ENCODE results near the gene P4HTM. TPM values are rescaled to one million over a fixed set of nuclear protein-coding genes. Genes with fewer than 3 reads are reported as not detected.
A peak's percentile ranks its signal among the peaks of the same experiment; 100 is the strongest.

P4HTM gene
- polyA plus RNA-seq, 1 donor, result 46.5 TPM

GRCh38 chr3:49017229-49017970 is 27.4 kb downstream of the P4HTM start:
- Histone ChIP-seq H3K4me1 (ENCODE audit: control insufficient read depth, insufficient read depth, low read length) (peaks cover 19% of the 10 kb centered on the region), H3K27ac (ENCODE audit: low read length) (peak overlapping the region; percentile 80), H3K27me3 (ENCODE audit: control insufficient read depth, insufficient read depth, low read length) (no peaks in the 10 kb centered on the region), H3K4me3 (ENCODE audit: low read length) (peak overlapping the region; percentile 78), H3K9me3 (ENCODE audit: control insufficient read depth, low read depth, low read length) (peaks cover 3% of the 10 kb centered on the region), H3K36me3 (ENCODE audit: control insufficient read depth, insufficient read depth, low read length) (peaks cover 42% of the 10 kb centered on the region)
- no CpG with 5 or more reads among the region's 23 CpGs for WGBS (ENCODE audit: insufficient coverage, low lambda C conversion rate)
- peak in 1 of 2 donors; percentile 29 for DNase-seq

DNA sequence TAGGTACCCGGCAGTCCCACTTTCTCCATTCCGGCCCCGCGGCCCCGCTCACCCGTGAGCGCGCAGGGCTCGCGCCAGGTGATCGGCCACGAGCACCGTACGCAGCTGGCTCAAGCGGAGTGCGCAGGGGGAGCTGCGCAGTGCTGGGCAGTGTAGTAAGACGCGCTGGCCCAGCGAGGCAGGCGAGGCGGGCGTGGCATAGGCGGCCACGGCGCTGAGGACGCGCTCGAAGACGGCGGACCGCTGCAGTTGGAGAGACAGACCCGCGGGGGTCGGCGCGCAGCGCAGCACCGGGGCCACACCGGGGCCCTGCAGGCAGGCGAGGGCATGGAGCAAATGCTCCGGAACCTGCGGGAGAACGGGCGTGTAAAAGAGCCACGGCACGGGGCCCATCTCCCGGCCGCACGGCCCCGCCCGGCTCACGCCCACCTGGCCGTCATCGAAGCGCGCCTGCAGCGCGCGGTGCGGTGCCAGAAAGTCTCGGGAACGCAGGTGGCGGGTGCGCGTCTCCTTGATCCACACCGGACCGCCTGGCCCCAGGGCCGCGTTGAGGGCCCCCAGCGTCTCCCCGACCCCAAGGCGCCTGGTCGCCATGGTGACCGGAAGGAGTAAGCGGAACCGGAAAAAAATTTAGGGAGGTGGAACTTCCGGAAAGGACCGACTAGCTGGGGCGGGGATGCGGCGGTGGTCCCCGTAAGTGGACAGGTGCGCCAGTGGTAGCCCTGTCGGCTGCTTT is 28.1 kb downstream of the P4HTM start, which contains the start of gene DALRD3:
TSS of gene DALRD3 (minus strand) at position 610 of the 736 bp plus-strand sequence. CDS start at position 594, 16 bp downstream.
- Histone ChIP-seq H3K36me3 (ENCODE audit: control insufficient read depth, insufficient read depth, low read length) (peaks cover 35% of the 10 kb centered on the region), H3K9me3 (ENCODE audit: control insufficient read depth, low read depth, low read length) (peaks cover 3% of the 10 kb centered on the region), H3K4me1 (ENCODE audit: control insufficient read depth, insufficient read depth, low read length) (peaks cover 25% of the 10 kb centered on the region), H3K4me3 (ENCODE audit: low read length) (peak within 1 kb of the TSS; percentile 78), H3K27ac (ENCODE audit: low read length) (peak within 1 kb of the TSS; percentile 80), H3K27me3 (ENCODE audit: control insufficient read depth, insufficient read depth, low read length) (no peaks in the 10 kb centered on the region)
- DNase-seq, result peak; percentile 56 to 83
- no CpG with 5 or more reads among the region's 85 CpGs for WGBS (ENCODE audit: insufficient coverage, low lambda C conversion rate)

DNA sequence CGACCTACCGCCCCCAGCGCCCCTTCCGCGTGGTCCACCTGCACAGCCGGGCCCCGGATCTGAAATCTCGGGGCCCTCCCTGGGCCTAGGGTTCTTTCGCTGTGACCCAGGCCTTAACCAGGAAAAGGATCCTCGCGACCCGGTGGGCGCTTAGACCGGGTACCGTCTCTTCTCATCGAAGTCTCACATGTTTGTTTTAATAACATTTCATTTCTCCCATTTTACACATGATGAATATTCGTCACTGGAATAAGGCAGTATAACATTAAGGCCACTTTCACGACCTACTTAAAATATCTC is 28.6 kb downstream of the P4HTM start:
- peak overlapping the region; percentile 78 for H3K4me3 ChIP-seq (ENCODE audit: low read length)
- no peak for DNase-seq
- no CpG with 5 or more reads among the region's 18 CpGs for WGBS (ENCODE audit: insufficient coverage, low lambda C conversion rate)
- H3K27me3 ChIP-seq (ENCODE audit: control insufficient read depth, insufficient read depth, low read length), result no peaks in the 10 kb centered on the region
- peaks cover 3% of the 10 kb centered on the region for H3K9me3 ChIP-seq (ENCODE audit: control insufficient read depth, low read depth, low read length)
- H3K36me3 ChIP-seq (ENCODE audit: control insufficient read depth, insufficient read depth, low read length), result peaks cover 35% of the 10 kb centered on the region
- H3K27ac ChIP-seq (ENCODE audit: low read length), result peak overlapping the region; percentile 80
- H3K4me1 ChIP-seq (ENCODE audit: control insufficient read depth, insufficient read depth, low read length), result peaks cover 29% of the 10 kb centered on the region

GRCh38 chr3:49019941-49020329 is 29.9 kb downstream of the P4HTM start:
- WGBS (ENCODE audit: insufficient coverage, low lambda C conversion rate), result no CpG with 5 or more reads among the region's 12 CpGs
- H3K27ac ChIP-seq (ENCODE audit: low read length), result peak overlapping the region; percentile 100
- DNase-seq, result no peak
- peaks cover 3% of the 10 kb centered on the region for H3K9me3 ChIP-seq (ENCODE audit: control insufficient read depth, low read depth, low read length)
- peak overlapping the region; percentile 91 for H3K4me3 ChIP-seq (ENCODE audit: low read length)
- peaks cover 35% of the 10 kb centered on the region for H3K36me3 ChIP-seq (ENCODE audit: control insufficient read depth, insufficient read depth, low read length)
- peaks cover 33% of the 10 kb centered on the region for H3K4me1 ChIP-seq (ENCODE audit: control insufficient read depth, insufficient read depth, low read length)
- no peaks in the 10 kb centered on the region for H3K27me3 ChIP-seq (ENCODE audit: control insufficient read depth, insufficient read depth, low read length)

- peak; percentile 44 to 80 for DNase-seq
- Histone ChIP-seq H3K4me3 (ENCODE audit: low read length) (peak overlapping the region; percentile 91), H3K9me3 (ENCODE audit: control insufficient read depth, low read depth, low read length) (peaks cover 3% of the 10 kb centered on the region), H3K36me3 (ENCODE audit: control insufficient read depth, insufficient read depth, low read length) (peaks cover 35% of the 10 kb centered on the region), H3K27ac (ENCODE audit: low read length) (peak overlapping the region; percentile 100), H3K27me3 (ENCODE audit: control insufficient read depth, insufficient read depth, low read length) (no peaks in the 10 kb centered on the region), H3K4me1 (ENCODE audit: control insufficient read depth, insufficient read depth, low read length) (peaks cover 33% of the 10 kb centered on the region)
- WGBS (ENCODE audit: insufficient coverage, low lambda C conversion rate), result no CpG with 5 or more reads among the region's 51 CpGs
Measured at GRCh38 chr3:49020330-49021212, 30.5 kb downstream of the P4HTM start.

- Histone ChIP-seq H3K36me3 (ENCODE audit: control insufficient read depth, insufficient read depth, low read length) (peaks cover 35% of the 10 kb centered on the region), H3K4me1 (ENCODE audit: control insufficient read depth, insufficient read depth, low read length) (peaks cover 33% of the 10 kb centered on the region), H3K4me3 (ENCODE audit: low read length) (peak overlapping the region; percentile 91), H3K27ac (ENCODE audit: low read length) (peak overlapping the region; percentile 100), H3K9me3 (ENCODE audit: control insufficient read depth, low read depth, low read length) (peaks cover 3% of the 10 kb centered on the region), H3K27me3 (ENCODE audit: control insufficient read depth, insufficient read depth, low read length) (no peaks in the 10 kb centered on the region)
- WGBS (ENCODE audit: insufficient coverage, low lambda C conversion rate), result no CpG with 5 or more reads among the region's 60 CpGs
- DNase-seq, result peak; percentile 99
Measured at GRCh38 chr3:49021213-49021812, 31.3 kb downstream of the P4HTM start.

DNA sequence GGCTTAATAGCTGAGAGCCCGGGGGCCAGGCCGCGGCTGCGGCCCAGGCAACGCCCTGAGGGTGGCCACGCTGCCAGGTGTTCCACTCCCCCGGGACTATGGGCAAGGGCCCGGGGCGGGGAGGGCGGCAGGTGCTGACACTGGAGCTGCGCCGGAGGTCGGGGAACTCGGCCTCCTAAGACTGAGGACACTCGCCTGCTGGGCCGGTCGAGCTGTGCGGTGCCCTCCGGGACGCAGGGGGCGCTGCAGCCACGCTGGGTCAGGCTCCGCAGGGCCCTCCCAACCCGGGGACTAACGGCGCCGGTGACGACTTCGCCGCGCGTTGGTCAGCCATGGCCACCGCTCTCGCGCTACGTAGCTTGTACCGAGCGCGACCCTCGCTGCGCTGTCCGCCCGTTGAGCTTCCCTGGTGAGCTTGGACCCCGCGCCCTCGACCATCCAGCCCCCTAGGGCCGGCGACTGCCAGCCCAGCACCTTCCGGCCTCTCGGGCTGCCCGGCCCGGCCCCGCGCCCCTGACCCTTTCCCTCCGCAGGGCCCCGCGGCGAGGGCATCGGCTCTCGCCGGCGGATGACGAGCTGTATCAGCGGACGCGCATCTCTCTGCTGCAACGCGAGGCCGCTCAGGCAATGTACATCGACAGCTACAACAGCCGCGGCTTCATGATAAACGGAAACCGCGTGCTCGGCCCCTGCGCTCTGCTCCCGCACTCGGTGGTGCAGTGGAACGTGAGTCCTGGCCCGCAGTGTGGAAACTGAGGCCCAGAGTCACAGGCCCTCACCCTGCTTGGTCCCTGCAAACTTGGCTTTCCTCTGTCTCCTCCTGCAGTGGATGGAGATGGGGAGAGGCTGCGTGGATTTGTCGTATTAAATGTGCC is 32.0 kb downstream of the P4HTM start, which contains the start of gene NDUFAF3:
TSS of gene NDUFAF3 (plus strand) at position 309 of the 875 bp plus-strand sequence. CDS start at position 333, 24 bp downstream.
- DNase-seq, result peak; percentile 94 to 95
- H3K4me1 ChIP-seq (ENCODE audit: control insufficient read depth, insufficient read depth, low read length), result peaks cover 31% of the 10 kb centered on the region
- H3K4me3 ChIP-seq (ENCODE audit: low read length), result peak within 1 kb of the TSS; percentile 91
- no peaks in the 10 kb centered on the region for H3K27me3 ChIP-seq (ENCODE audit: control insufficient read depth, insufficient read depth, low read length)
- H3K36me3 ChIP-seq (ENCODE audit: control insufficient read depth, insufficient read depth, low read length), result peaks cover 39% of the 10 kb centered on the region
- whole genome bisulfite sequencing (ENCODE audit: insufficient coverage, low lambda C conversion rate), result no CpG with 5 or more reads among the region's 83 CpGs
- peaks cover 3% of the 10 kb centered on the region for H3K9me3 ChIP-seq (ENCODE audit: control insufficient read depth, low read depth, low read length)
- H3K27ac ChIP-seq (ENCODE audit: low read length), result peak within 1 kb of the TSS; percentile 100

DNA sequence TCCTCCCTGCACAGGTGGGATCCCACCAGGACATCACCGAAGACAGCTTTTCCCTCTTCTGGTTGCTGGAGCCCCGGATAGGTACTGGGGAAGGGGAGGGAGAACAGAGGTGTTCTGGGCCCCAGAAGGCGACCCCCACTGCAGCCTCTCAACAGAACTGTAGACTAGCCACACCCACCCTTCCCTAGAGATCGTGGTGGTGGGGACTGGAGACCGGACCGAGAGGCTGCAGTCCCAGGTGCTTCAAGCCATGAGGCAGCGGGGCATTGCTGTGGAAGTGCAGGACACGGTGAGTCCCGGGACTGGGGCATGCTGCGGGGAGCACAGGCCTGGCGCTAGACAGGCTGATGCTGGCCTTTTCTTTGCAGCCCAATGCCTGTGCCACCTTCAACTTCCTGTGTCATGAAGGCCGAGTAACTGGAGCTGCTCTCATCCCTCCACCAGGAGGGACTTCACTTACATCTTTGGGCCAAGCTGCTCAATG is 32.7 kb downstream of the P4HTM start:
- no peak for DNase-seq
- H3K27ac ChIP-seq (ENCODE audit: low read length), result peak overlapping the region; percentile 100
- peaks cover 25% of the 10 kb centered on the region for H3K4me1 ChIP-seq (ENCODE audit: control insufficient read depth, insufficient read depth, low read length)
- no CpG with 5 or more reads among the region's 12 CpGs for WGBS (ENCODE audit: insufficient coverage, low lambda C conversion rate)
- peaks cover 2% of the 10 kb centered on the region for H3K9me3 ChIP-seq (ENCODE audit: control insufficient read depth, low read depth, low read length)
- H3K4me3 ChIP-seq (ENCODE audit: low read length), result peak overlapping the region; percentile 91
- no peaks in the 10 kb centered on the region for H3K27me3 ChIP-seq (ENCODE audit: control insufficient read depth, insufficient read depth, low read length)
- H3K36me3 ChIP-seq (ENCODE audit: control insufficient read depth, insufficient read depth, low read length), result peaks cover 46% of the 10 kb centered on the region

DNA sequence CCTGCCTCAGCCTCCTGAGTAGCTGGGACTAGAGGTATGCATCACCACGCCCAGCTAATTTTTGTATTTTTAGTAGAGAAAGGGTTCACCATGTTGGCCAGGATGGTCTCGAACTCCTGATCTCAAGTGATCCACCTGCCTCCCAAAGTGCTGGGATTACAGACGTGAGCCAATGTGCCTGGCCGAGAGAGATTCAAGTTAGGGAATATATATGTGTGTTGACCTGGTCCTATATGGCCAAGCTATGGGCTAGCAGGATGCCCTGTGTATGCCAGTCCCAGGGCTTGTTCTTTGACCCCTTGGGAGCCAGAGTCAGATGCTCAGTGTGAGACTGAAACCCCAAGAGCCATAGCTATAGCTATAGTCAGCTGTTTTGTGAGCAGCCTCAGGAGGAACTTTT is 33.7 kb downstream of the P4HTM start:
- H3K4me1 ChIP-seq (ENCODE audit: control insufficient read depth, insufficient read depth, low read length), result peaks cover 33% of the 10 kb centered on the region
- WGBS (ENCODE audit: insufficient coverage, low lambda C conversion rate), result no CpG with 5 or more reads among the region's 4 CpGs
- DNase-seq, result peak in 1 of 2 donors; percentile 6
- no peak overlapping the region for H3K4me3 ChIP-seq (ENCODE audit: low read length)
- peaks cover 47% of the 10 kb centered on the region for H3K36me3 ChIP-seq (ENCODE audit: control insufficient read depth, insufficient read depth, low read length)
- no peak overlapping the region for H3K27ac ChIP-seq (ENCODE audit: low read length)
- H3K9me3 ChIP-seq (ENCODE audit: control insufficient read depth, low read depth, low read length), result no peaks in the 10 kb centered on the region
- H3K27me3 ChIP-seq (ENCODE audit: control insufficient read depth, insufficient read depth, low read length), result no peaks in the 10 kb centered on the region

All from large intestine (tissue), 3 donors.